NB4 (cell line): ENCODE measurements around the gene DNPH1.

ENCODE experiments used
- DNase-seq: peaks from one replicate; pipeline ENCODE4 v3.0.0; 2010; ENCODE audit warnings: low read depth
- H3K4me3 ChIP-seq: one replicate; pipeline ENCODE4 v1.5.1; 2011; ENCODE audit warnings: mild to moderate bottlenecking, low read depth, low read length, moderate library complexity
- MYC ChIP-seq: IDR thresholded peaks from 2 replicates; pipeline ENCODE4 v1.6.1; 2011; ENCODE audit warnings: low read depth, low read length
- POLR2A ChIP-seq: IDR thresholded peaks from 2 replicates; pipeline ENCODE4 v1.6.1; 2011; ENCODE audit warnings: mild to moderate bottlenecking; ENCODE audit not compliant: insufficient read length; ENCODE audit errors: extremely low read depth
- TF ChIP-seq, protein P1 (sequence below): IDR thresholded peaks from one replicate; pipeline ENCODE4 v1.5.1; 2012; ENCODE audit warnings: low read depth, low read length
- TF ChIP-seq, protein P2 (sequence below): IDR thresholded peaks from 2 replicates; pipeline ENCODE4 v1.6.1; 2011; ENCODE audit warnings: low read depth, low read length

DNPH1 gene

DNA sequence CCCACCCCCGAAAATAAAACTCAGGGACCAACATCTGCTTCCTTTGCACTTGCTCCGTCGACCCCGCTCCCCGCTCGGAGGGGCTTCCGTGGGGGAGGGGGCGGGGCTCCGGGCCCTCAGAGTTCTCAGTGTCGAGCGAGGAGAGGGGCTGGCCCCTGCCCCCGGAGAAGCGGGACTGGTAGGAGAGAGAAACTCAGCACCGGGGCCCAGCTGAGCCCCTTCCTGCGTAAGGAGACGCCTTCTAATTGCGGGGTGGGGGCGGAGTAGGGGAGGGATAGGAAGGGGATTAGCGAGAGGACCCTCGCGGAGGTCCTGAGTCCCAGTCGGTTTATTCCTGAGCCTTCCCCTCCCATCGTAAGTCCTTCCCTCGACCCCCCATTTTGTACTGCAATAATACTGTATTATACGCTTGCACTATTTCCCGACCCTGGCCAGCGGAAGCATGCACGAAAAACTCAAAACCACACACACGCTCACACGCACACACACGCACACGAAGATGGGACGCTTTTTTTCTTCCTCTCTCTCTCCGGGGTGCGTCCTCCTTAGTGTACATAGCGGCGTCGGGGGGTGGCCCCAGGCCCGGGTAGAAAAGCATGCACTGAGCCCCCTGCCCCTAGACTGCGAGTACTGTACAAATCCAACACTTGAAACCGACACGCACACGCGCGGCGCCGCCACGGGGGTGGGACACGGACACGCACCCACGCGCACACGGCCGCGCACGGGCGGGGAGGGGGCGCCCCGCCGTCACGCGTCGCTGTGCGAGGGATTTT is 46.7 kb upstream of the DNPH1 start:
- no peak for DNase-seq
- TF ChIP-seq MYC, result no peak
- TF ChIP-seq, protein P1, sequence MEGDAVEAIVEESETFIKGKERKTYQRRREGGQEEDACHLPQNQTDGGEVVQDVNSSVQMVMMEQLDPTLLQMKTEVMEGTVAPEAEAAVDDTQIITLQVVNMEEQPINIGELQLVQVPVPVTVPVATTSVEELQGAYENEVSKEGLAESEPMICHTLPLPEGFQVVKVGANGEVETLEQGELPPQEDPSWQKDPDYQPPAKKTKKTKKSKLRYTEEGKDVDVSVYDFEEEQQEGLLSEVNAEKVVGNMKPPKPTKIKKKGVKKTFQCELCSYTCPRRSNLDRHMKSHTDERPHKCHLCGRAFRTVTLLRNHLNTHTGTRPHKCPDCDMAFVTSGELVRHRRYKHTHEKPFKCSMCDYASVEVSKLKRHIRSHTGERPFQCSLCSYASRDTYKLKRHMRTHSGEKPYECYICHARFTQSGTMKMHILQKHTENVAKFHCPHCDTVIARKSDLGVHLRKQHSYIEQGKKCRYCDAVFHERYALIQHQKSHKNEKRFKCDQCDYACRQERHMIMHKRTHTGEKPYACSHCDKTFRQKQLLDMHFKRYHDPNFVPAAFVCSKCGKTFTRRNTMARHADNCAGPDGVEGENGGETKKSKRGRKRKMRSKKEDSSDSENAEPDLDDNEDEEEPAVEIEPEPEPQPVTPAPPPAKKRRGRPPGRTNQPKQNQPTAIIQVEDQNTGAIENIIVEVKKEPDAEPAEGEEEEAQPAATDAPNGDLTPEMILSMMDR, result no peak
- TF ChIP-seq, protein P2, sequence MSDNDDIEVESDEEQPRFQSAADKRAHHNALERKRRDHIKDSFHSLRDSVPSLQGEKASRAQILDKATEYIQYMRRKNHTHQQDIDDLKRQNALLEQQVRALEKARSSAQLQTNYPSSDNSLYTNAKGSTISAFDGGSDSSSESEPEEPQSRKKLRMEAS, result no peak
- no peak for TF ChIP-seq POLR2A
- no peak overlapping the region for H3K4me3 ChIP-seq

DNA sequence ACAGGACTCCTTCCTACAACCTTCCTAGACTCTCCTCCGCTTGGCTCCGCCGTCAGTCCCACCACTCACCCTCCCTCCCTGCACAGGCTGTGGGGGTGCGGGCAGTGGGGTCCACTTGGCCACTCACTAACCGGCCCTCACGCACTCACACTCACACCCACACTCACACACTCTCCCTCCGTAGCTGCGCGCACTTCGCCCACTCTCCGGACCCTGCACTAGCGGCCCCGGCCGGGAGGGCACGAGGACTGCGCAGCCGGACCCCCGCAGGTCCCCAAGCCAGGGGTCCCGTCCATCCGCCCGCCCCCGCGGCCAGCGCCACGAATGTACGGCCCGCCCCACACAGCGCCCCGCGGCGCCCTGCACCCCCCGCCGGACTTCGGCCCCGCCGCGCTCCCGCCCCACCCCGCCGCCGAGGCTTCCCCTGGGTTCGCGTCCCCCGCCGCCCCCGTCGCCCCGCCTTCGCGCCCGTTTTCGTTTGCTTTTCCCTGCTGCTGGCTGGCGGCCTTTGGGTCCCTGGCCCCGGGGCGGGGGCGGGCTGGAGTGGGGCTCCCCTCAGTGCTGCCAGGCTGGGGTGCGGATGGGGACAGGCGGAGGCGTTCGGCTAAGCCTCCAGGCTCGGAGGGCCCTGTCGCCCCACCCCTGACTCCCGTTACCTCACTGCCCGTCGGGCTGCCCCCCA is 45.8 kb upstream of the DNPH1 start:
- no peak overlapping the region for H3K4me3 ChIP-seq
- no peak for TF ChIP-seq POLR2A
- TF ChIP-seq, protein P2, result no peak
- TF ChIP-seq, protein P1, result no peak
- TF ChIP-seq MYC, result no peak
- DNase-seq, result no peak

DNA sequence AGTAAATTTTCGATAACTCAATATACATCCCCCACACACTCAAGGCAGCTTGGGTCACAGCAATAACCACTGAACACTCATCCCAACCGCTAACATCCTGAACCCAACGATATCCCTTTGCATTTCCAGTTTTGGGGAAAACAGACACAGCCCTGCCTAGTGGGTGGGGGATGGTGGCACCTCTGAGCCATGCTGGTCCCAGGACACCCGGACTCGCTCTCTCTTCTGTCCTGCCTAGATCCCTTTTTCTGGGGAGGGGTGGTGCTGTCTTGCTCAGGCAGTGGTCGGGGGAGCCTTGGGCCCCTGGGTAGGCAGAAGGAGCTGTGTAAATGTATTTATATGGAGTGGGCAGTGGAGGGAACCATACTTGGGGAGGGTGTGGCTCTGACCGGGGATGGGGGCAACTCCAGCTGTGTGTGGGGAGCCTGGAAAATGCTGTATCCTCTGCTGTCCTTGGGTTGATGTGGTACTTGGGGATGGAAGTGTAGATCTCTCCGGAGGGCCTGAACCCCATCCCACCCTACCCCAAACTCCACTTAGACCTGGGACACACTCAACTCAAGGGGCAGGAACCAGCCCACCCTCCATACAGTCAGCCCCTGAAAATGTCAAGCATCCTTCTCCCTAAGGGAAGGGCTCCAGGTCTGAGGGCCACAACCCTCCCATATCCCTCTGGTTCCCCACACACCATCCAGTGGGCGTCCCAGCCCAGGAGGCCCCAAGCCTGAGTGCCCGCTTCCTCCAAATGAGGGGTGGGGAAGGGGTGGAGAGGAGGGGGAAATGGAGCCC is 45.0 kb upstream of the DNPH1 start:
- DNase-seq, result no peak
- TF ChIP-seq MYC (no peak), POLR2A (no peak)
- TF ChIP-seq, protein P2, result no peak
- TF ChIP-seq, protein P1, result no peak
- H3K4me3 ChIP-seq, result no peak overlapping the region

DNA sequence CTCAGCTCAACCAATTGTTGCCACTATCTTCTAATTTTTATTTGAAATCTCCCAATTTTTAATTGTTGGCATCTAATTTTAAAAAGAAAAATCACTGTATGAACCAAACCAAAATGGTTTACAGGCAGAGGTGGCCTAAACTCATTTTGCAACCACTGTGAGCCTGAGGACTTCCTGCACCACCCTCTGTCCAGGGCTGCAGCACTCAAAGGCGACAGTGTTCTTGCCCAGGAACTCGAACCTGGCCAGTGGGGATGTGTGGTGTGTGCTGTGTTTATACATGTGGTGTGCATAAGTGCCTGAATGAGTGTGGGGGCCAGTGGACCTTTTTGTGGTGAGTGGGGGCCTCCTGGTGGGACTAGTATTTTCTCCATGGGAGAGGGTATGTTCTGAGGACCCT is 44.4 kb upstream of the DNPH1 start:
- TF ChIP-seq, protein P2, result no peak
- no peak for TF ChIP-seq MYC
- TF ChIP-seq POLR2A, result no peak
- TF ChIP-seq, protein P1, result no peak
- H3K4me3 ChIP-seq, result no peak overlapping the region
- no peak for DNase-seq

DNA sequence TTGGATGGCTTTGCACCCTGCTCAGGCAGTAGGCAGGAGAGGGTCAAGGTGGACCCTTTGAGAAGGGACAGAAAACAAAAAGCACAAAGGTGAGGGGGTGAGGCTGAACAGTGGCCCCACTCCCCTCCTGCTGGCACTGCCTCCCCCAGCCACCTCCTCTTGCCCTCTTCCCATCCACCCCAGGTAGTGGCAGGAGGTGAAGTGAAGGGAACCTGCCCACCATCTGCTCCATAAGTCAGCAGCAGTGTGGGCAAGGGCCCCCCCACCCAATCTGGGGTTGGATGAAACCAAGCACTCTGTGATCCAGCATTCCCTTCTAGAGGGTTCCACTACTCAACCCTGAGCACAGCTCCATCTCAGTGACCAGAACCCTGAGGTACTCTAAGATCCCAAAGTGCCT is 42.7 kb upstream of the DNPH1 start:
- DNase-seq, result no peak
- TF ChIP-seq, protein P2, result no peak
- TF ChIP-seq POLR2A (no peak), MYC (no peak)
- TF ChIP-seq, protein P1, result no peak
- no peak overlapping the region for H3K4me3 ChIP-seq
